Stimulated activated CD8-positive, alpha-beta memory T cell treated with anti-CD3 and anti-CD28 coated beads, Interleukin-15, amount 100 ng/mL, for 48 hours (primary cell): ENCODE data around the gene HOXA11.

Experiments
- DNase-seq, 2 donors: peaks; one replicate each; pipeline ENCODE4 v3.0.0-alpha.2; 2020; ENCODE audit warnings: low read depth in 2 of 2

The HOXA11 gene

GRCh38 chr7:27205325-27206280 lies 20.6 kb upstream of the HOXA11 start:
- DNase-seq = no peak

GRCh38 chr7:27204851-27205322 lies 19.9 kb upstream of the HOXA11 start:
- no peak for DNase-seq

GRCh38 chr7:27203964-27204594 lies 19.0 kb upstream of the HOXA11 start:
- no peak for DNase-seq

- DNase-seq = no peak
Measured at GRCh38 chr7:27203365-27203953, 18.4 kb upstream of the HOXA11 start.

GRCh38 chr7:27202862-27203134 lies 17.8 kb upstream of the HOXA11 start:
- DNase-seq = no peak

GRCh38 chr7:27202018-27202861 lies 17.2 kb upstream of the HOXA11 start:
- DNase-seq = no peak

GRCh38 chr7:27201580-27202017 lies 16.6 kb upstream of the HOXA11 start:
- no peak for DNase-seq

GRCh38 chr7:27200761-27201579 lies 15.9 kb upstream of the HOXA11 start:
- no peak for DNase-seq

- no peak for DNase-seq
Measured at GRCh38 chr7:27199849-27200760, 15.1 kb upstream of the HOXA11 start, which contains the start of gene HOXA13. TSS of gene HOXA13 (minus strand) at chr7:27200091. CDS start at chr7:27200077, 14 bp downstream.

- no peak for DNase-seq
Measured at GRCh38 chr7:27198871-27199801, 14.1 kb upstream of the HOXA11 start.

GRCh38 chr7:27198138-27198841 lies 13.3 kb upstream of the HOXA11 start:
- no peak for DNase-seq

GRCh38 chr7:27197137-27198042 lies 12.4 kb upstream of the HOXA11 start:
- no peak for DNase-seq

DNA sequence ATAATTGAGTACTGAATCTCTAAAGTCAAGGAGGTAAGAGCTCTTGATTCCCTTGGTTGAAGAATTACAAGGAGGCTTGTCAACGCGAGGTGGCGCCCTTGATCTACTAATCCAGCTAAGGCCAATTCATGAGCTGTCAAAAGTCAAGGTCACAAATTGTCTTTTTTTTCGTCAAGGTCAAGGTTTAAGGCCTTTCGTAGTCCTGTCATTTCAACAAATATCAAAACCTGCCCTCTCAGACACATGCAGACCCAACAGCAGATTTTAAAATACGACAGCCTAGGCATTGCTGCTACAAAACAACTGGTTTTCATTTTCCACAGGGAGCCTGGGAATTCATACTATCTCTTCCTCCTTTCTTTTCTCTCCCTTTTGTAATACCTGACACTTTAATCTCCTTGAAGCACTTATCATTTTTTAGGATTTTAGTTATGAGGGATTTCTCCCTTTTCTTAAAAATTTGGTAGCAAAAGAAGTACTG lies 11.3 kb upstream of the HOXA11 start:
- peak; percentile 49 to 53 for DNase-seq

DNA sequence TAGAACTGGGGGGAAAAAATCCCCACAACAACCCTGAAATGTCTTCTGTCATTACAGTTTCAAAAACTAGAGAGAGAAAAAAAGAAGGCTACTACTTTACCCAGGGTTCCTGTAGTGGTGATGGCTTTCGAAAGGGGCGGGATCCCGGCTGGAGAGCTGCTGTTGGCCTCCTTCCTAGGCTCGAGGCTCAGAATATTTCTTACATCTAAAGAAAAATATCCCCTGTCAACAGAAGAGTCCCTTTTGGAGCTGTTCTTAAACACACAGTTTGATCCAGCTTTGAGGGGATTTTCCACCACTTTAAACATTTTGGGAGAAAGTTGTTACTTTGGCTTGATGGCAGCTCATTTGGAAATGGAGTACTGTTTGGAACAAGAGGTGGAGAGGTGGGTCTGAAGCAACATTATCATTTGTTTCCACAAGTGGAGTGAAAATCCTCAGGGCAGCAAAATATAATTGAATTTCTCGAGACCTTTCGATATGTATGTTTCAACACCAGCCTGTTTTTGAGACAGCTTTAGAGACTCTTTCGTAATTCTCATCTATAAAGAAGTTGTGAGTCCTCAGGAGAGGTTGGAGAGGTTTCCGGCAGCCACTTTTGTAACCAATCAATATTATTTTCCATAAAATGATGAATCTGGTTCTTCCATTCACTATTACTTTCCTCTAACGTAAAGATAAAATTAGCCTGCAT lies 9.8 kb upstream of the HOXA11 start:
- no peak for DNase-seq

- no peak for DNase-seq
Measured at GRCh38 chr7:27194002-27194352, 8.9 kb upstream of the HOXA11 start.

GRCh38 chr7:27193335-27194001 lies 8.4 kb upstream of the HOXA11 start:
- no peak for DNase-seq
